GM12891 (cell line): ENCODE data around the gene SEPTIN7.

Experiments
- POLR2A ChIP-seq: IDR thresholded peaks from 2 replicates; pipeline ENCODE4 v1.6.1; 2011; ENCODE audit warnings: low read depth, low read length, control low read depth
- POLR2AphosphoS5 ChIP-seq: IDR thresholded peaks from 2 replicates; pipeline ENCODE4 v1.6.1; 2011; ENCODE audit warnings: low read depth, low read length, control low read depth
- SPI1 ChIP-seq: IDR thresholded peaks from 2 replicates; pipeline ENCODE4 v1.6.1; 2011; ENCODE audit warnings: low read depth, low read length, control low read depth
- TAF1 ChIP-seq: IDR thresholded peaks from 2 replicates; pipeline ENCODE4 v1.6.1; 2011; ENCODE audit warnings: low read depth, low read length, control low read depth

DNA sequence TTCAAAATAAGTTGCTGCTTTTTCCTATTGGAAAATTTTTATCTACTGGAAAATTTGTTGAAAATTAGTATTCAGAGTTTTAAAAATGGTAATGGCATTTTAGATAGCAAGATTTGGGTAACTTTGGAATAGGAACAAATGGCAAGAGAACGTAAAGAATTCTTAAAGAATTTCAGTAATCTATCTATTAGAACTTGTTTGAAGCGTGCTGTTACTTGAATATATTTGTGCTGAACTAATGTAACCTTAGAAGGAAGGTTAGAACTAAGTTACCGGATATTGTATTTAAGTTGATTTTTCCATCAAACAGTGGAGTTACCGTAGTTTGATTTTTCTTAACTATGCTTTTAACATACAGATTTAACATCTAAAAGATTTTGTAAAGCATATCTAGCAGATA, 25.9 kb downstream of the SEPTIN7 start:
- TF ChIP-seq POLR2A (no peak), TAF1 (no peak), POLR2AphosphoS5 (no peak), SPI1 (no peak)
